Dedifferentiated amniotic fluid mesenchymal stem cell (primary cell): ENCODE data around the gene TMEM225B.
"Not testable (repeated sequence)": the region's sequence is repeated elsewhere in the genome, so short reads cannot be mapped to it uniquely, and the experiment has no call there.

ENCODE experiments used
- DNase-seq: peaks from one replicate; pipeline ENCODE4 v3.0.0-alpha.2; 2016; ENCODE audit errors: extremely low spot score

Gene TMEM225B

GRCh38 chr7:99654626-99655025 lies 56.6 kb downstream of the TMEM225B start:
- DNase-seq = not testable (repeated sequence)

GRCh38 chr7:99657879-99658278 lies 59.8 kb downstream of the TMEM225B start:
- DNase-seq = not testable (repeated sequence)
